Measurements from ENCODE around the gene GPR83.
A peak's percentile ranks its signal among the peaks of the same experiment; 100 is the strongest.
"Not testable (repeated sequence)": the region's sequence is repeated elsewhere in the genome, so short reads cannot be mapped to it uniquely, and the experiment has no call there.

Gene GPR83

DNA sequence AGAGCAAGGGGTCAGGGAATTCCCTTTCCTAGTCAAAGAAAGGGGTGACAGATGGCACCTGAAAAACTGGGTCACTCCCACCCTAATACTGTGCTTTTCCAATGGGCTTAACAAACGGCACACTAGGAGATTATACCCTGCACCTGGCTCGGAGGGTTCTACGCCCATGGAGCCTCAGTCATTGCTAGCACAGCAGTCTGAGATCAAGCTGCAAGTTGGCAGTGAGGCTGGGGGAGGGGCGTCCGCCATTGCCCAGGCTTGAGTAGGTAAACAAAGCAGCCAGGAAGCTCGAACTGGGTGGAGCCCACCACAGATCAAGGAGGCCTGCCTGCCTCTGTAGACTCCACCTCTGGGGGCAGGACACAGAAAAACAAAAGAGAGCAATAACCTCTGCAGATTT, 30.6 kb downstream of the GPR83 start:
- DNase-seq, ATAC-seq: not testable (repeated sequence)

DNA sequence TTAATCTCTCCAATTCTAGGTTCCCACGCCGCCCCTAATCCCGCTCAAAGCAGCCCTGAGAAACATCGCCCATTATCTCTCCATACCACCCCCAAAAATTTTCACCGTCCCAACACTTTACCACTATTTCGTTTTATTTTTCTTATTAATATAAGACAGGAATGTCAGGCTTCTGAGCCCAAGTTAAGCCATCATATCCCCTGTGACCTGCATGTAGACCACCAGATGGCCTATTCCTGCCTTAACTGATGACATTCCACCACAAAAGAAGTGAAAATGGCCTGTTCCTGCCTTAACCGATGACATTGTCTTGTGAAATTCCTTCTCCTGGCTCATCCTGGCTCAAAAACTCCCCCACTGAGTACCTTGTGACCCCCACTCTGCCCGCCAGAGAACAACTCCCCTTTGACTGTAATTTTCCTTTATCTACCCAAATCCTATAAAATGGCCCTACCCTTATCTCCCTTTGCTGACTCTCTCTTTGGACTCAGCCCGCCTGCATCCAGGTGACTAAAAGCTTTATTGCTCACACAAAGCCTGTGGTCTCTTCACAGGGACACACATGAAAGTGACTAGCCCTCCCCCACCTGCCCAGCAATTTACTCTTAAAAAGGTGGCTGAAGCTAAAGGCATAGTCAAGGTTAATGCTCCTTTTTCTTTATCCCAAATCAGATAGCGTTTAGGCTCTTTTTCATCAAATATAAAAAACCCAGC, 50.2 kb downstream of the GPR83 start:
- not testable (repeated sequence) for DNase-seq, ATAC-seq

DNA sequence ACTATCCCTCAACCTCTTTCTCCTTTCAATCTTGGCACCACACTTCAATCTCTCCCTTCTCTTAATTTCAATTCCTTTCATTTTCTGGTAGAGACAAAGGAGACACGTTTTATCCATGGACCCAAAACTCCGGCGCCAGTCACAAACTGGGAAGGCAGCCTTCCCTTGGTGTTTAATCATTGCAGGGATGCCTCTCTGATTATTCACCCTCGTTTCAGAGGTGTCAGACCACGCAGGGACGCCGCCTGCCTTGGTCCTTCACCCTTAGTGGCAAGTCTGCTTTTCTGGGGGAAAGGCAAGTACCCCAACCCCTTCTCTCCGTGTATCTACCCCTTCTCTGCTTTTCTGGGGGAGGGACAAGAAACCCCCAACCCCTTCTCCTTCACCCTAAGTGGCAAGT, 54.9 kb downstream of the GPR83 start:
- not testable (repeated sequence) for ATAC-seq

DNA sequence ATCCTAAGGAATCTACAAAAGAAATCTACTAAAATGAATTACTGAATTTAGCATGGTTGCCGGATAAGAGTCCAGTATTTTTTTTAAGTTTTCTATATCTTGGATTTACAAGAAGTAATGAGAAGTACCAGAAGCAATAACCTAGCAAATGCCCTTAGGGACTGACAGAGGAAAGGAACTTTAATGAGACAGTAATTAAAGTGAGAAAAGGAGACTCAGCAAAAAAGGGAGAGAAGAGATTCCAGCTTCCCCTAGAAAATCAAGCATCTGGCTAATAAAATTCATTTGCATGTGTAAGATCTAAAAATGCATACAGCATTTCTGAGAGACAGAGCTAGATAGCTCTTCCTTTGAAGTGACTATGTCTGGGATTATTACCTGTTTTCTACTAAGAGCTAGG, 57.7 kb downstream of the GPR83 start:
- no peak for ATAC-seq
- DNase-seq, result no peak

More for the DNA sequence above, 54.9 kb downstream of the GPR83 start:
- not testable (repeated sequence) for DNase-seq

DNA sequence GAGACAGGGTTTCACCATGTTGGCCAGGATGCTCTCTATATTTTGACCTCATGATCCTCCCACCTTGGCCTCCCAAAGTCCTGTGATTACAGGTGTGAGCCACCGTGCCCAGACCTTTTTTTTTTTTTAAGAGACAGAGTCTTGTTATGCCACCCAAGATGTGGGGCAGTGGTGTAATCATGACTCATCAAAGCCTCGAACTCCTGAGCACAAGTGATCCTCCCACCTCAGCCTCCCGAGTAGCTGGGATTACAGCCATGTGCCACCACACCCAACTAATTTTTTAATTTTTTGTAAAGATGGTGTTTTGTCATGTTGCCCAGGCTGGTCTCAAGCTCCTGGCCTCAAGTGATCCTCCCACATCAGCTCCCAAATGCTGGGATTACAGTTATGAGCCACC, 59.0 kb downstream of the GPR83 start:
- no peak for ATAC-seq
- no peak for DNase-seq

DNA sequence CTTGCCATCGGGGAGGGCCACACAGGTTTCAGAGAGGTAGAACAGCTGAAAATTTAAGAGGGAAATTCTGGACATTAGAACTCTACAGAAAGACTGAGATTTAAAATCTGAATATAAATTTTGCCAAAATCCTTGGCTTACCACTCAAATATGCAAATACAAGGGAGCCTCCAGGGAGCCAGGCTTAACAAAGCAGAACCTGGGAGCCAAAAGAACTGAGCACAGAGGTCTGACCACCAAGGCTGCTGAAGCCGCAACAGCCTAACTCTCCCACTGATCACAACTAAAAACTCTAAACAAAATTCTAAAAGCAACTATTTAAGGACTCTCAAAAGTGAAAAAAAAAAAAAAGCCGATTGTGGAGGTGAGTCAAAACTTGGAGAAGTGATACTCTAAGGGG, 62.6 kb downstream of the GPR83 start:
- DNase-seq (no peak), ATAC-seq (no peak)

DNA sequence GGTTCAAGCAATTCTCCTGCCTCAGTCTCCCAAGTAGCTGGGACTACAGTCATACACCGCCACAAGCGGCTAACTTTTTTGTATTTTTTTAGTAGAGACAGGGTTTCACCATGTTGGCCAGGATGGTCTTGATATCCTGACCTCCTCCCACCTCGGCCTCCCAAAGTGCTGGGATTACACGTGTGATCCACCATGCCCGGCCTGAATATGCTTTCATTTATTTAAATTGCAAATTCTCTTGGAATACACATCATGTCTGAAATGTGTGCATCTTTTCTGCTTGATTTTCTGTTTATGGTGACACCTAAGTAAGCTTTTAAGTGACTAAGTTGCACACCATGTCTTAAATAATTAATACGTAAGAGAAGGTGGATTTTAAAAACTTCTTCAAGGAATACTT, 65.2 kb downstream of the GPR83 start:
- DNase-seq (no peak), ATAC-seq (no peak)

DNA sequence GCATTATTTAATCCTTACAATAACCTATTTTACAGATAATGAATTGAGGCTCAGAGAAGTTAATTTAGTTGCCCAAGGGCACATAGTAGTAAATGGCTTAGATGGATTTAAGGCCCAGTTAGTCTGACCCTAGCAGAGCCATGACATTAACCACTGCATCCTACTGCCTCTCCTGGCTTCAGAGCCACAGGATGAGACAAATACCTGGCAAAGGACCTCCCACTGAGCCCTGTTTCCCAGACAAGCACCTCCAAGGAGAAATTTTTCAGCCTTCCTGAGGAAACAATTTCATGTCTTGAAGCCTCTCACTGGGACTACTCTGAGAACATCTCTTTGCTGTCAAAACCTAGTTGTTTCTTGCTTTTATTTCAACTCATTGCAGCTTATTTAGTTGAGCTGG, 68.4 kb downstream of the GPR83 start:
- ATAC-seq (no peak), DNase-seq (no peak)

DNA sequence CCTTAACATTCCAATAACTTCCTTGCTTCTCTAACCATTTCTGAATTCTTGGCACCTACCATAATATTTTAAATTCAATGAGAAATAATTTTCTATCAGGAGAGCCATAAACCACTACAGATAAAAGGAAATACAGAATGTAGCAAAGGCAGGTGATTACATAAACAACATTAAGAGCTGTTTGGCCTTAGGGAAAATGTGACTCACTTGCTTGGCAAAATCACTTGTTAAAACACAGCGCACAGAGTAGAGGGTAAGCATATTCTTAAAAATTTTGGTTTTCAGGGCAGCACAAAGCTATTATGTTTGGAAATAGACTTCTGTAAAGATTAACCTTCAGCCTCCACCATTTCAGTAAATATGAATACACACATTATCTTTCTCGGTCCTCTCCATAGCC, 70.4 kb downstream of the GPR83 start:
- ATAC-seq (no peak), DNase-seq (no peak)

DNA sequence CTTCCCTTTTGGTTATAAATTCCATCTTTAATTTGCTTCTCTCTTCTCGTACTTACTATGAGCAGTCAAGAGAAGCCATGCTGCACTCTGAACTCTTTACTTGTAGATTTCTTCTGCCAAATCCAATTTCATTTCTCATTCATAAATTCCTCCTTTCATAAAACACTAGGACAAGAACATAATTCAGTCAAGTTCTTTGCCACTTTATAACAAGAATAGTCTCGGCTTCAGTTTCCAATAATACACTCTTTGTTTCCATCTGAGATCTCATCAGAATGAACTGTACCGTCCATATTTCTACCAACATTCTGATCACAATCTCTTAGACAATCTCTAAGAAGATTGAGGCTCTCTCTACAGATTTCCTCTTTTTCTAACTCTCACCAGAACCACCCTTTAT, 71.7 kb downstream of the GPR83 start:
- ATAC-seq (no peak), DNase-seq (no peak)

DNA sequence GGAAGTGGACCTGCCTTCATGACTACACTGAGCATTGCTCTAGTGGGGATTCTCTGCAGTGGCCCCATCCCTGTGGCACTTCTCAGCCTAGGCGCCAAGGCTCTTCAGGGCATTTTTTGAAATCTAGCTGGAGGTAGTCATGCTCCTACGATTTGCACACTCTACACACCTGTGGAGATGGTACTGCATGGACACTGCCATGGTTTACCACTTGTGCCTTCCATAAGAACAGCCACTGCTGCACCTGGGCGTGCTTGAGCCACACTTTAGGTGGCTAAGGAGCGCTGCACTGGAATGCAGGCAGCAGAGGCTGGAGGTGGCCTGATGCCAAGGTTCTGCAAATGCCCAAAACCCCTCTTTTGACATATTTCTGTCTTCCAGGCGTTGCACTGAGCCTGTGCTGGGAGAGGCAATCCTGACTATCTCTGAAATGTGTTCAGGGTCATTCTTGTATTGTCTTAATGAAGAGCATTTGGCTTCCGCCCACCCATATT, 72.6 kb downstream of the GPR83 start:
- DNase-seq, result no peak
- ATAC-seq, result peak; percentile 19
